ENCODE data around the gene RASA4B. TPM values are rescaled to one million over a fixed set of nuclear protein-coding genes. Genes with fewer than 3 reads are reported as not detected.
"Not testable (repeated sequence)": the region's sequence is repeated elsewhere in the genome, so short reads cannot be mapped to it uniquely, and the experiment has no call there.

Gene RASA4B
- total RNA-seq, 2 donors from 2014 or later: 2.0 to 25.7 TPM

GRCh38 chr7:102479982-102480637 lies 37.5 kb downstream of the RASA4B start:
- peak; percentile 7 for DNase-seq (ENCODE audit: low spot score)
- H3K36me3 ChIP-seq; H3K4me3 ChIP-seq; H3K9me3 ChIP-seq; H3K4me1 ChIP-seq (replicated peaks); H3K27me3 ChIP-seq (replicated peaks; ENCODE audit: insufficient read depth); intact Hi-C loops (cut with DNase I); H3K27ac ChIP-seq: not testable (repeated sequence)
- peak in 1 of 4 experiments; percentile 56 for TF ChIP-seq CTCF (IDR thresholded peaks at IDR 0.05)
- 9% methylated on average over 9 of the region's 11 CpGs for WGBS

- H3K36me3 ChIP-seq; H3K4me1 ChIP-seq (replicated peaks); H3K4me3 ChIP-seq; H3K9me3 ChIP-seq; DNase-seq (ENCODE audit: low spot score); H3K27ac ChIP-seq; H3K27me3 ChIP-seq (replicated peaks; ENCODE audit: insufficient read depth); intact Hi-C loops (cut with DNase I): not testable (repeated sequence)
- no CpG with 5 or more reads among the region's 10 CpGs for WGBS
Measured at GRCh38 chr7:102479209-102479584, 38.4 kb downstream of the RASA4B start.

GRCh38 chr7:102478314-102479208 lies 39.0 kb downstream of the RASA4B start, which contains the start of gene POLR2J:
TSS of gene POLR2J (minus strand) at chr7:102478922. CDS start at chr7:102478860, 62 bp downstream.
- 2% methylated on average over 24 of the region's 72 CpGs for WGBS
- intact Hi-C loops (cut with DNase I): not testable (repeated sequence)

GRCh38 chr7:102474736-102475435 lies 42.7 kb downstream of the RASA4B start:
- H3K9me3 ChIP-seq; H3K4me1 ChIP-seq (replicated peaks); H3K27ac ChIP-seq; H3K27me3 ChIP-seq (replicated peaks; ENCODE audit: insufficient read depth); H3K36me3 ChIP-seq; H3K4me3 ChIP-seq; intact Hi-C loops (cut with DNase I): not testable (repeated sequence)
- 66% methylated on average over 7 of the region's 19 CpGs for WGBS
- peak; percentile 1 for DNase-seq (ENCODE audit: low spot score)

More at GRCh38 chr7:102478314-102479208, 39.0 kb downstream of the RASA4B start, which contains the start of gene POLR2J:
- not testable (repeated sequence) for H3K36me3 ChIP-seq; H3K27me3 ChIP-seq (replicated peaks; ENCODE audit: insufficient read depth); H3K9me3 ChIP-seq; H3K27ac ChIP-seq; H3K4me1 ChIP-seq (replicated peaks)
- peak in 2 of 4 experiments; percentile 51 to 61 for TF ChIP-seq CTCF (IDR thresholded peaks at IDR 0.05)
- TF ChIP-seq POLR2AphosphoS5 (IDR thresholded peaks at IDR 0.05): peak; percentile 31
- DNase-seq (ENCODE audit: low spot score): peak; percentile 80
- H3K4me3 ChIP-seq: peak within 1 kb of the TSS; percentile 25 to 46

- H3K36me3 ChIP-seq; intact Hi-C loops (cut with DNase I); H3K9me3 ChIP-seq; DNase-seq (ENCODE audit: low spot score); H3K4me3 ChIP-seq; H3K4me1 ChIP-seq (replicated peaks); H3K27ac ChIP-seq; H3K27me3 ChIP-seq (replicated peaks; ENCODE audit: insufficient read depth): not testable (repeated sequence)
- WGBS: 84% methylated on average over 9 of the region's 14 CpGs
Measured at GRCh38 chr7:102474116-102474515, 43.5 kb downstream of the RASA4B start.

GRCh38 chr7:102473271-102473991 lies 44.1 kb downstream of the RASA4B start:
- DNase-seq (ENCODE audit: low spot score): no peak

More at GRCh38 chr7:102473271-102473991, 44.1 kb downstream of the RASA4B start:
- no peaks in the 10 kb centered on the region for H3K9me3 ChIP-seq
- no peaks in the 10 kb centered on the region for H3K4me1 ChIP-seq (replicated peaks)
- 78% methylated on average over 23 of the region's 23 CpGs for WGBS
- H3K27me3 ChIP-seq (replicated peaks; ENCODE audit: insufficient read depth): no peaks in the 10 kb centered on the region
- no peak overlapping the region for H3K4me3 ChIP-seq
- intact Hi-C loops (cut with DNase I): no loop called here
- no peak for TF ChIP-seq POLR2A (IDR thresholded peaks at IDR 0.05)
- TF ChIP-seq POLR2AphosphoS5 (IDR thresholded peaks at IDR 0.05): no peak
- no peak for TF ChIP-seq CTCF (IDR thresholded peaks at IDR 0.05)
- no peak overlapping the region for H3K27ac ChIP-seq
- no peaks in the 10 kb centered on the region for H3K36me3 ChIP-seq
